Measurements from ENCODE around the gene GOLGA7B. TPM values are rescaled to one million over a fixed set of nuclear protein-coding genes. Genes with fewer than 3 reads are reported as not detected.

Gene GOLGA7B
- polyA plus RNA-seq, 4 donors = 0.19 to 1.5 (median 0.92) TPM

- DNase-seq (ENCODE audit: low read depth in 4 of 4, low spot score in 2 of 4) = no peak
These were observed 42.0 kb downstream of the GOLGA7B start for GRCh38 chr10:97891497-97892167.

- DNase-seq (ENCODE audit: low read depth in 4 of 4, low spot score in 2 of 4) = no peak
These were observed 42.9 kb downstream of the GOLGA7B start for GRCh38 chr10:97892506-97892905.

- DNase-seq (ENCODE audit: low read depth in 4 of 4, low spot score in 2 of 4) = no peak
These were observed 43.3 kb downstream of the GOLGA7B start for GRCh38 chr10:97892939-97893338.

DNA sequence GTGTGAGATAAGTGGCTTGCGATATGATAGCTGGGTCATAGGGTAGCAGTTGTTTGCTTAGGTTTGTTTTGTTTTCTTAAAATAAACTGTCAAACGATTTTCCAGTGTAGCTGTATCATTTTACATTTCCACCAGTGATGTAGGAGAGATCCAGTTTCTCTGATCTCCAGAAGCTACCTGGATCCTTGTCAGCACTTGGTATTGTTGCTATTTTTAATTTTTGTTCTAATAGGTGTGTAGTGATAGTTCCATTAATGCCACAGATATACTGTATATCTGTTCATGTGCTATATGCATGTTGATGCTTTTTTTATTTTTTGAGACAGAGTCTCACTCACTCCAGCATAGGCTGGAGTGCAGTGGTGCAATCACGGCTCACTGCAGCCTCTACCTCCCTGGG lies 44.4 kb downstream of the GOLGA7B start:
- no peak for DNase-seq (ENCODE audit: low read depth in 4 of 4, low spot score in 2 of 4)

GRCh38 chr10:97895084-97895483 lies 45.4 kb downstream of the GOLGA7B start:
- no peak for DNase-seq (ENCODE audit: low read depth in 4 of 4, low spot score in 2 of 4)

GRCh38 chr10:97895915-97896314 lies 46.3 kb downstream of the GOLGA7B start:
- DNase-seq (ENCODE audit: low read depth in 4 of 4, low spot score in 2 of 4) = no peak

DNA sequence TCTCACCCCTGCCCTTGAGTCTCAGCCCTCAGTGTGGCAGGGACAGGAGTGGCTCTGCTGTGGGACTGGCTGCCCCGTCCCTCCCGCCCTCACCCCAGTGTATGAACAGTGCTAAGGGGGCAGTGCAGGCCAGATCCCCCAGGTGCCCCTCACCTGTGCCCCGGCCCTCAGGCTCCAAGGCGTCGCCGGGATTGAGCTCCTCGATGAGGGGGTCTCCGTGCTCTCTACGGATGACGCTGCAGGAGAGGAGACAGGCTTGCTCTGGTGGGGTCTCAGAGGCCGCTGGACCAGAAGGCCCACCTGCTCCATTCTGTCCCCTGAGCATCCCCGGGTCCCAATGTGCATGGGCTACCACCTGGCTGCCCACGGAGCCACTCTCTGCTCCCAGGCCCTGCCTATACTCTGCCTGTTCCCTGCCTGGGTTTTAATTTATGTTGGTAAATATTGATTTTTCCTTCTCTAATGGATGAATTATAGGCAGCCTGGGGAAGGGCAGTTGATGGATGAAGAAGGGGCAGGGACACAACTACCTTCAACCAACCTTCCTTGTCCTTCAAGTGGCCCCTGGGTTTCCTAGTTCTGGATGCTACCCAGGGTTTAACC lies 47.2 kb downstream of the GOLGA7B start:
- no peak for DNase-seq (ENCODE audit: low read depth in 4 of 4, low spot score in 2 of 4)

DNA sequence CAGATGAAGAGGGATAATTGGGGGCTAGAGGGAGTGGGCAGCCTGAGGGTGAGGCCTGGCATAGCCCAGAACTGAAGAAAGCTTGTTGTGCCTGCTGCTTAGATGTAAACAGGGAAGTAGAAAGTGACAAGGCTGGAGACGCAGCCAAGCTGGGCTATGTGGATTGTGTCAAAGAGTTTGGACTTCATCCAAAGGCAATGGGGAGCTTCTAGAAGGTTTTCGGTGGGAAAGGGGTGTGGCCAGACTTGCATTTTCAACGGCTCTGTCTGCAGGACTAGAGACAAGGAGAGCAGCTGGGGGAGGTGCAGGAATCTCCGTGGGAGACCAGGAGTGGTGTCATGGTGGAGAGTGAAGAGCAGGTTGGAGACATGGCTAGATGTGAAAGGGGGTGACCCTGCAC lies 48.8 kb downstream of the GOLGA7B start:
- DNase-seq (ENCODE audit: low read depth in 4 of 4, low spot score in 2 of 4) = no peak

DNA sequence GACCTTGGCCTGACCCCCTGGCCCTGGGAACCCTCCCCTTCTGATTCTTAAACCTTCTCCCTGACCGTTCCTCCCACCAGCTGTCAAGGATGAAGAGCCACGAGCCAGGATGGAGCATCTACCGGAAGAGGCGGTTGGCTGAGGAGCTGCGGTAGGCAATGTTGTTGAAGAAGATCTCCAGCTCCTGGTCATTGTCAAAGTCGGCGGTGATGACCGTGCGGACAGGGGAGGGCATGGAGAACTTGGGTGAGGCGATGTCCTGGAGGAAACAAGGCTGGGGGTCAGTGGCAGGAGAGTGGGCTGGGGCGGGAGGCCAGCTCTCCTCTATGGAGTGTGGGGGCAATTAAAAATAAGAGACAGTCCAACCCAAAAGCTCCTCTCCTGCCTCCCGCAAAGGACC lies 51.7 kb downstream of the GOLGA7B start:
- no peak for DNase-seq (ENCODE audit: low read depth in 4 of 4, low spot score in 2 of 4)

GRCh38 chr10:97903128-97904017 lies 53.7 kb downstream of the GOLGA7B start:
- no peak for DNase-seq (ENCODE audit: low read depth in 4 of 4, low spot score in 2 of 4)

DNA sequence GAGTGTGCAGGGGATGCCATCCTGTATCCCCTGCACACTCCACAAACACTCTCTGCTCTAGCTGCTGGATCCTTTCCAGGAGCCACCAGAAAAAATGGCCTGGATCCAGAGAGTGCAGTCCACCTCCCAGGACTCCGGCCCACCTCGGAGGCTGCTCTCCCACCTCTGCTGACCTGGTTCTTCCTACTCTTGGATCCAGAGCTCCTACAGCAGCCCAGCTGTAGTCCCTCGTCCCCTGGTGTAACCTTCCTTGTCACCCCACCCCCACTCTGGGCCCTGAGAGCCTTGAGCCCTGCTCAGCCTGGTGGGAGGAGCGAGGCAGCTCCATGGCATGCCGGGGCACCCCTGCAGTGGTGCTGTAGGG lies 54.4 kb downstream of the GOLGA7B start:
- no peak for DNase-seq (ENCODE audit: low read depth in 4 of 4, low spot score in 2 of 4)

DNA sequence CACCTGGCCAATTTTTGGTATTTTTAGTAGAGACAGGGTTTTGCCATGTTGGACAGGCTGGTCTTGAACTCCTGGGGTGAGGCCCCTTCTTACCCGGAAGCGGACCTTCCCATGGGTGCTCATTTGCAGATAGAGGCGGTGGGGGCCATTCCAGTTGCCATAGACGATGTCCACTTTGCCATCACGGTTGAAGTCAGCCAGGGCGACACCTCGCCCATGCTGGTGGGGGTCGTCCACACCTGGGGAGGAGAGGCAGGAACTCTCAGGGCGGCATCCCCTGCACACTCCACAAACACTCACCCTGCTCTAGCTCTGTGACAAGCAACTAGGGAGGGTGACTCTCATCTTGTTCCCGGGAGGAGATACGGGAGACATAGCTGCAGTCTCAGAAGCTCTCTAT lies 54.9 kb downstream of the GOLGA7B start:
- no peak for DNase-seq (ENCODE audit: low read depth in 4 of 4, low spot score in 2 of 4)

DNA sequence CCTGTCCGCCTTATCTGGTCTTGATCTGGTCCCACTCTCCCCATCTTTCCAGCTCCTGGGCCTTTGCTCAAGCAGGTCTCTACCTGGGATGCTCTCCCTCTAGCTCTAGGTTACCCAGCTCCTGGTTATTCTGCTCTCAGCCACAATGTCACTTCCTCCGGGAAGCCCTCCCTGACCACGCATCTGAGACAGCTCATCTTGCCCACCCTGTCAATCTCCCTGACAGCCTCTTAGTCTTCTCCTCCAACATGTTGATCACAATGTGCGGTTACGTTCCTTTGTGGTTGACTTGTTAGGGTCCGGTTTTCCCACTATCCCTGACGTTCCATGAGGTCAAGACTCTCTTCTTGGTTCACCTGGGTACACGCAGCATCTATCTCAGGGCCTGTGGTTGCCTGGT lies 55.6 kb downstream of the GOLGA7B start:
- DNase-seq (ENCODE audit: low read depth in 4 of 4, low spot score in 2 of 4) = no peak

- no peak for DNase-seq (ENCODE audit: low read depth in 4 of 4, low spot score in 2 of 4)
These were observed 57.6 kb downstream of the GOLGA7B start for GRCh38 chr10:97907211-97907610.

GRCh38 chr10:97907830-97908229 lies 58.2 kb downstream of the GOLGA7B start:
- no peak for DNase-seq (ENCODE audit: low read depth in 4 of 4, low spot score in 2 of 4)

DNA sequence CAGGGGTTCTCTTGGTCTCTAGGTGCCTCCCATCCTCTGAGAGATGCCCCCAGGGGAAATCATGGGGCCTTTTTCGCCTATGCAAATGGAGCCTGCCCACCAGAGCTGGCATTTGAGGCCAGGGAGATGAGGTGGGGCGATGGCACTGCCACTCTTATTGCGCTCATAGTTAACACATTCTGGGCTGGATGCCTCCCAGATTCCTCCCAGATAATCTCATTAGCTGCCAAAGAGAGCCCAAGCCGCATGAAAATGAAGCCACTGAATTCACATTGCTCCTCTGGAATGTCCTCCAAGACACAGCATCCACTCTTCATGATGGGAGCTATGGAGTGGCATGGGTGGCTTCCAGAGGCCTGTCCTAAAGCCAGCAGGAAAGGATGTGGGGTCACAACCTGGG lies 61.0 kb downstream of the GOLGA7B start:
- no peak for DNase-seq (ENCODE audit: low read depth in 4 of 4, low spot score in 2 of 4)

DNA sequence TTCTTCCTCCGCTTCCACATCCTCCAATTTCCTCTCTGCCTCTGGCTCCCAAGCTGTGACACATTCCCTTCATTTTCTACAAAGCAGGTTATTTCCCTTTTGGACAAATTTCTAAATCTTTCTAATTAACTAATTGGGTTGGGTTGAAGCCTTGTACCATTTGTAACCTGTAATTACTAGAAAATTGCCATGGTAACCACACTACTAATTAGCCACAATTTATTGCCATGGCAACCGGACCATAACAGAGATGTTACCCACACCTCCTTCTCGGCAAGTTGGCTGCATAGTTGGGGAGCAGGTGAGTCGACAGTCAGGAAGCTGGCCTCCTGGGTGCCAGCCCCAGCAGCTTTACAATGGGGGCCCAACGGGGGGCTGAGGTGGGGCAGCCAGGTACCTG lies 61.6 kb downstream of the GOLGA7B start:
- no peak for DNase-seq (ENCODE audit: low read depth in 4 of 4, low spot score in 2 of 4)

GRCh38 chr10:97913193-97913592 lies 63.5 kb downstream of the GOLGA7B start:
- no peak for DNase-seq (ENCODE audit: low read depth in 4 of 4, low spot score in 2 of 4)

GRCh38 chr10:97913614-97914013 lies 64.0 kb downstream of the GOLGA7B start:
- DNase-seq (ENCODE audit: low read depth in 4 of 4, low spot score in 2 of 4) = no peak

GRCh38 chr10:97914171-97914836 lies 64.7 kb downstream of the GOLGA7B start:
- DNase-seq (ENCODE audit: low read depth in 4 of 4, low spot score in 2 of 4) = no peak

- DNase-seq (ENCODE audit: low read depth in 4 of 4, low spot score in 2 of 4) = peak in 2 of 4 donors; percentile 38 to 45
These were observed 65.2 kb downstream of the GOLGA7B start for GRCh38 chr10:97914837-97915211.

Data from left renal cortex interstitium (tissue), 4 donors.